Coronary artery (tissue), 2 donors: ENCODE data around the gene NUP210L.

ENCODE experiments used
- DNase-seq: peaks from one replicate; pipeline ENCODE4 v3.0.0-alpha.2; 2017; ENCODE audit warnings: low spot score
- H3K27ac ChIP-seq, 2 donors: fragments of 200-600 bp; sonication (generic); one replicate each; pipeline ENCODE4 v1.5.1; 2016 to 2019
- H3K4me3 ChIP-seq: fragments of 200-600 bp; sonication (generic); 2 replicates; pipeline ENCODE4 v1.5.1; 2016; ENCODE audit warnings: mild to moderate bottlenecking, moderate library complexity
- TF ChIP-seq, protein P1 (sequence below): fragments of 200-600 bp; sonication (generic); IDR thresholded peaks from one replicate; pipeline ENCODE4 v1.5.1; 2019; ENCODE audit warnings: antibody characterized with exemption

Gene NUP210L

GRCh38 chr1:154154534-154155191, at the start of gene NUP210L:
Gene NUP210L (minus strand): TSS chr1:154155073.
- DNase-seq: peak; percentile 82
- Histone ChIP-seq H3K27ac (peak within 1 kb of the TSS; percentile 65 to 92), H3K4me3 (peak within 1 kb of the TSS; percentile 33)
- TF ChIP-seq, protein P1, sequence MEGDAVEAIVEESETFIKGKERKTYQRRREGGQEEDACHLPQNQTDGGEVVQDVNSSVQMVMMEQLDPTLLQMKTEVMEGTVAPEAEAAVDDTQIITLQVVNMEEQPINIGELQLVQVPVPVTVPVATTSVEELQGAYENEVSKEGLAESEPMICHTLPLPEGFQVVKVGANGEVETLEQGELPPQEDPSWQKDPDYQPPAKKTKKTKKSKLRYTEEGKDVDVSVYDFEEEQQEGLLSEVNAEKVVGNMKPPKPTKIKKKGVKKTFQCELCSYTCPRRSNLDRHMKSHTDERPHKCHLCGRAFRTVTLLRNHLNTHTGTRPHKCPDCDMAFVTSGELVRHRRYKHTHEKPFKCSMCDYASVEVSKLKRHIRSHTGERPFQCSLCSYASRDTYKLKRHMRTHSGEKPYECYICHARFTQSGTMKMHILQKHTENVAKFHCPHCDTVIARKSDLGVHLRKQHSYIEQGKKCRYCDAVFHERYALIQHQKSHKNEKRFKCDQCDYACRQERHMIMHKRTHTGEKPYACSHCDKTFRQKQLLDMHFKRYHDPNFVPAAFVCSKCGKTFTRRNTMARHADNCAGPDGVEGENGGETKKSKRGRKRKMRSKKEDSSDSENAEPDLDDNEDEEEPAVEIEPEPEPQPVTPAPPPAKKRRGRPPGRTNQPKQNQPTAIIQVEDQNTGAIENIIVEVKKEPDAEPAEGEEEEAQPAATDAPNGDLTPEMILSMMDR: no peak

DNA sequence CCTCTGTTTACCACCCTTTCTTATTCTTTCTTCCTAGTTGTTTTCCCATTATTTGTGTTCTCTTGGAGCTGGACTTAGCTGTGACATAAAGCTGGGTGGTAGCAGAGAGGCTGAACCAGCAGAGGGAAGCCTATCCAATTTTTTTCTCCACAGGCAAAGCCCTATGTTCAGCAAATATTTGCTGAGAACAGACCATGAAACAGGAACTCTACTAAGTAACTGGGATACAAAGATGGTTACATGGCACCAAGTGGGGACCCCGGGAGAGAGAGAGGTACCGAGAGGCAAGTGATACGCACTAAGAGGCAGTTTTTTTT, 44.6 kb upstream of the NUP210L start:
- TF ChIP-seq, protein P1: no peak
- no peak for DNase-seq
- Histone ChIP-seq H3K27ac (peak overlapping the region; percentile 46 to 60), H3K4me3 (peak overlapping the region; percentile 51)

- Histone ChIP-seq H3K27ac (peak overlapping the region; percentile 46 to 60), H3K4me3 (peak overlapping the region; percentile 51)
- no peak for DNase-seq
- TF ChIP-seq, protein P1: peak; percentile 13
Observed at GRCh38 chr1:154198756-154199562, 44.1 kb upstream of the NUP210L start.

GRCh38 chr1:154193821-154194220, 38.9 kb upstream of the NUP210L start:
- Histone ChIP-seq H3K27ac (no peak overlapping the region), H3K4me3 (no peak overlapping the region)
- no peak for DNase-seq

DNA sequence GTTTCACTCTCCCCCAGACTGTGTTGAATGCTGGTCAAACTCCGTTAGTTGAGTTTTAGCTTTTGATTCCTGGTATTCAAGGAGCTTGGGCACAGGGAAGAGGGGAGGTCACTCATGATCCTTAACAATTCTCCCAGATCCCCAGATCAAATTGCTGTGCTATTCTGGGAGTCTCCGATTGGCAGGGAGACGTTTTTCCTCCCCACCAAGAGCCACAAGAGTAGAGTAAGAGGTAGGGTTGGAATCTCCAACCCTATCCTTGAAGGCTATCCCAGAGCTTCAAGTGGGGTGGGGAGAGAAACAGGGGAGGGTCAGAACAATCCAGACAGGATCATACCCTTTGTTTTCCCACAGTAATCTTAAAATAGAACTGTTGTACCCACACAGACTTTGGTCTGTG, 37.6 kb upstream of the NUP210L start:
- no peak for DNase-seq
- TF ChIP-seq, protein P1: no peak
- no peak overlapping the region for H3K27ac ChIP-seq
- H3K4me3 ChIP-seq: no peak overlapping the region

More at GRCh38 chr1:154193821-154194220, 38.9 kb upstream of the NUP210L start:
- TF ChIP-seq, protein P1: no peak

DNA sequence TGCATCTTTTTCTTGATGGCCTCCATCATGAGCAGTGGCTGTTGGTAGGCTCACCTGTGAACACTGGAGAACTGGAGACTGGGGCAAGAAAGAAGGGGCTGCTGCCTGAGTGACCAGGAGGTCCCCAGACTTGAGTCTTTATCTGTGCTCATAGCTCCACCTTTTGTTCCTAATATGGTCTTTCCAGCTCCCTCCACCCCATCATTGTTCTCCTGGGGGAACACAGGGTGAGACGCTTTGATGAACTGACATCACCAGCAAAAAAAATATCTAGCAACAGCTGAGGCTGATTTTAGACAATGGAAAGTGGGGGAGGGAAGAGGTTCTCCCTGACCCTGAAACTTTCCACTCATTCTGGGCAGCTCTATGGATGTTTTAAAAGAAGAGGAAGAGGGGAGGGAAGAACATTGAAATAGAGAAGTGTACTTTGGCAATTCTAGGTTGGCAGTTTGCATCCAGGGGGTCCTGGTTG, 37.2 kb upstream of the NUP210L start, which contains the start of gene TPM3:
Gene TPM3 (minus strand): TSS at position 111 of the 472 bp plus-strand sequence. CDS start 82 bp downstream, at position 29.
- Histone ChIP-seq H3K4me3 (no peak within 1 kb of the TSS), H3K27ac (no peak within 1 kb of the TSS)
- no peak for DNase-seq
- TF ChIP-seq, protein P1: no peak
